ENCODE measurements around the gene PRKAB1.

Gene PRKAB1

GRCh38 chr12:119665164-119665929, 2.6 kb upstream of the PRKAB1 start:
- DNase-seq (ENCODE audit: extremely low read depth, low read depth), result no peak
- TF ChIP-seq, protein P1, sequence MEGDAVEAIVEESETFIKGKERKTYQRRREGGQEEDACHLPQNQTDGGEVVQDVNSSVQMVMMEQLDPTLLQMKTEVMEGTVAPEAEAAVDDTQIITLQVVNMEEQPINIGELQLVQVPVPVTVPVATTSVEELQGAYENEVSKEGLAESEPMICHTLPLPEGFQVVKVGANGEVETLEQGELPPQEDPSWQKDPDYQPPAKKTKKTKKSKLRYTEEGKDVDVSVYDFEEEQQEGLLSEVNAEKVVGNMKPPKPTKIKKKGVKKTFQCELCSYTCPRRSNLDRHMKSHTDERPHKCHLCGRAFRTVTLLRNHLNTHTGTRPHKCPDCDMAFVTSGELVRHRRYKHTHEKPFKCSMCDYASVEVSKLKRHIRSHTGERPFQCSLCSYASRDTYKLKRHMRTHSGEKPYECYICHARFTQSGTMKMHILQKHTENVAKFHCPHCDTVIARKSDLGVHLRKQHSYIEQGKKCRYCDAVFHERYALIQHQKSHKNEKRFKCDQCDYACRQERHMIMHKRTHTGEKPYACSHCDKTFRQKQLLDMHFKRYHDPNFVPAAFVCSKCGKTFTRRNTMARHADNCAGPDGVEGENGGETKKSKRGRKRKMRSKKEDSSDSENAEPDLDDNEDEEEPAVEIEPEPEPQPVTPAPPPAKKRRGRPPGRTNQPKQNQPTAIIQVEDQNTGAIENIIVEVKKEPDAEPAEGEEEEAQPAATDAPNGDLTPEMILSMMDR (IDR thresholded peaks at IDR 0.05; ENCODE audit: low read depth, low read length), result no peak

- TF ChIP-seq, protein P1 (IDR thresholded peaks at IDR 0.05; ENCODE audit: low read depth, low read length), result no peak
- DNase-seq (ENCODE audit: extremely low read depth, low read depth), result no peak
These were observed 1.6 kb upstream of the PRKAB1 start for GRCh38 chr12:119666226-119666795.

- no peak for DNase-seq (ENCODE audit: extremely low read depth, low read depth)
- TF ChIP-seq, protein P1 (IDR thresholded peaks at IDR 0.05; ENCODE audit: low read depth, low read length), result no peak
These were observed 895 bp upstream of the PRKAB1 start for GRCh38 chr12:119666900-119667576.

- TF ChIP-seq, protein P1 (IDR thresholded peaks at IDR 0.05; ENCODE audit: low read depth, low read length), result no peak
- DNase-seq (ENCODE audit: extremely low read depth, low read depth), result no peak
These were observed 450 bp downstream of the PRKAB1 start for GRCh38 chr12:119668324-119668841.

DNA sequence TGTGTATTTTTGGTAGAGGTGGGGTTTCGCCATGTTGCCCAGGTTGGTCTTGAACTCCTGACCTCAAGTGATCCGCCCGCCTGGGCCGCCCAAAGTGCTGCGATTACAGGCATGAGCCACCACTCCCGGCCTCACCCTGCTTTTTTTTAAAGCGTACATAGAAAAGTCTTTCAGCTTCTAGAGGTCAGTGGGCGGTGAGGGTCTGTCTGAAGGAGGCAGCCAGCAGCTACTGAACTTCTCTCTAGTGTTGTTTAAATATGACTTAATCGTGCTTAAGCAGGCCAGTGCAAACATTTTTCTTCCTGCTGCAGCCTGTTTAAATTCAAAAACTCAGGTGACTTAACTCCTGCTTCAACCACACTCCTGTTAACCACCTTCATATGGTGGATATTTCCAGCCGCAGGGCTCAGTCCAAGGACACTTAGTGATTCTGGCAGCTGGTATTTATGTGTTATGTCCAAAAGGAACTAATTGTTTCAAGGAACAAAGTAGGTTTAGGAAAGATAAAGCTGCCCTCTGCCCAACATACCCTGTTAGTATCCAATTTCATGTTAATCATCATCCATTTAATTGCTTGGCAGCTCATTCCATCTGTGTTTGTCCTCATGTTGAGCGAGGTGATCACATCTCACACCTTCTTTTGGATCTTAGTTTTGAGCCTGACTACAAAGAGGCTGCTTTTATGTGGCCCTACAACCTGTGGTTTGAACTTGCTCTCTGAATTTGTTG, 2.0 kb downstream of the PRKAB1 start:
- DNase-seq (ENCODE audit: extremely low read depth, low read depth), result no peak
- TF ChIP-seq, protein P1 (IDR thresholded peaks at IDR 0.05; ENCODE audit: low read depth, low read length), result no peak

DNA sequence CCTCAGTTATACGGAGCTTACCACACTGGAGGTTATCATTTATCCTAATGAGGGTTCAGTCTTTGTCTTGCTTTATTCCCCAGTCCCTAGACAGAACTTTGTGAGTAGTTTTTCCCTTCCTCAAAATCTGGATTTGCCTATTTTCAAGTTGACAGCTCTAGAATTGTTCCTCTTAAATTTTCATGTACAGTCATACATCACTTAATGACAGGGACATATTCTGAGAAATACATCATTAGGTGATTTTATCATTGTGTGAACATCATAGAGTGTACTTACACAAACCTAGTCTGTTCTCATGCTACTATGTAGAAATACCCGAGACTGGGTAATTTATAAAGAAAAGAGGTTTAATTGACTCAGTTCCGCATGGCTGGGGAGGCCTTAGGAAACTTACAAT, 3.1 kb downstream of the PRKAB1 start:
- DNase-seq (ENCODE audit: extremely low read depth, low read depth), result no peak
- TF ChIP-seq, protein P1 (IDR thresholded peaks at IDR 0.05; ENCODE audit: low read depth, low read length), result no peak
